NCI-H187 treated with DMSO at 0.1 percent for 48 hours (cell line): ENCODE measurements around the gene ALK.

Experiments
- DNase-seq: peaks from one replicate; lab custom pipeline; 2025; lab: John Stamatoyannopoulos, UW

Gene ALK

GRCh38 chr2:29789911-29790485 is 131.4 kb downstream of the ALK start:
- DNase-seq: no peak

- DNase-seq: no peak
Measured at GRCh38 chr2:29787473-29788465, 133.6 kb downstream of the ALK start.

GRCh38 chr2:29786361-29786760 is 135.0 kb downstream of the ALK start:
- DNase-seq: peak; percentile 84

GRCh38 chr2:29783666-29784065 is 137.7 kb downstream of the ALK start:
- DNase-seq: no peak

GRCh38 chr2:29782549-29783458 is 138.6 kb downstream of the ALK start:
- DNase-seq: no peak

GRCh38 chr2:29782087-29782486 is 139.3 kb downstream of the ALK start:
- DNase-seq: no peak

- no peak for DNase-seq
Measured at GRCh38 chr2:29780906-29781305, 140.5 kb downstream of the ALK start.

- DNase-seq: no peak
Measured at GRCh38 chr2:29777161-29777560, 144.2 kb downstream of the ALK start.

- DNase-seq: no peak
Measured at GRCh38 chr2:29776406-29776805, 145.0 kb downstream of the ALK start.

- no peak for DNase-seq
Measured at GRCh38 chr2:29775937-29776336, 145.4 kb downstream of the ALK start.

GRCh38 chr2:29774624-29775023 is 146.8 kb downstream of the ALK start:
- no peak for DNase-seq

- DNase-seq: no peak
Measured at GRCh38 chr2:29770846-29771245, 150.5 kb downstream of the ALK start.

- DNase-seq: no peak
Measured at GRCh38 chr2:29769847-29770246, 151.5 kb downstream of the ALK start.

- no peak for DNase-seq
Measured at GRCh38 chr2:29767606-29768335, 153.6 kb downstream of the ALK start.

- no peak for DNase-seq
Measured at GRCh38 chr2:29766191-29766590, 155.2 kb downstream of the ALK start.

GRCh38 chr2:29765721-29766120 is 155.7 kb downstream of the ALK start:
- no peak for DNase-seq

- no peak for DNase-seq
Measured at GRCh38 chr2:29763371-29763770, 158.0 kb downstream of the ALK start.

- no peak for DNase-seq
Measured at GRCh38 chr2:29762239-29762638, 159.1 kb downstream of the ALK start.

GRCh38 chr2:29761278-29761677 is 160.1 kb downstream of the ALK start:
- DNase-seq: no peak

GRCh38 chr2:29760008-29760407 is 161.4 kb downstream of the ALK start:
- no peak for DNase-seq

- no peak for DNase-seq
Measured at GRCh38 chr2:29759360-29759759, 162.0 kb downstream of the ALK start.

GRCh38 chr2:29755829-29756228 is 165.6 kb downstream of the ALK start:
- no peak for DNase-seq
